SK-N-SH (cell line): ENCODE measurements around the gene TBK1. TPM values are rescaled to one million over a fixed set of nuclear protein-coding genes. Genes with fewer than 3 reads are reported as not detected.

ENCODE experiments used
- CTCF ChIA-PET: fragments of 300-600, 350-600 bp; formaldehyde crosslinking; extraction: SDS; loops from one replicate; lab custom pipeline; 2021; lab: Yijun Ruan, JAX
- POLR2A ChIA-PET: fragments of 350-600 bp; sonication (Branson Sonifier 250); formaldehyde crosslinking; extraction: SDS; loops from one replicate; lab custom pipeline; 2020; ENCODE audit warnings: antibody characterized with exemption, inconsistent platforms; lab: Yijun Ruan, JAX
- DNase-seq: peaks from one replicate; pipeline ENCODE4 v3.0.0; 2012
- H2AFZ ChIP-seq: fragments of 200-600 bp; sonication (generic); 2 replicates; pipeline ENCODE4 v1.8.1; 2016; ENCODE audit warnings: antibody characterized with exemption, mild to moderate bottlenecking, low read depth
- H3F3A ChIP-seq: fragments of 200-600 bp; sonication (generic); replicated peaks from 2 replicates; pipeline ENCODE3; 2016; ENCODE audit warnings: antibody characterized with exemption, mild to moderate bottlenecking; ENCODE audit not compliant: insufficient read depth
- H3K27ac ChIP-seq, 2 experiments: fragments of 200-500 bp in 1 of 2; fragments of 200-600 bp in 1 of 2; sonication (Bioruptor generic) in 1 of 2; sonication (generic), shearing (Covaris generic) in 1 of 2; 2 replicates each; pipeline versions ENCODE4 v1.5.1 to v1.6.1; 2014 to 2016; ENCODE audit warnings: low read depth in 2 of 2, inconsistent platforms in 1 of 2, low read length in 1 of 2, mild to moderate bottlenecking in 1 of 2, mixed read lengths in 1 of 2
- H3K27me3 ChIP-seq: fragments of 200-600 bp; sonication (generic), shearing (Covaris generic); 2 replicates; pipeline ENCODE4 v1.6.1; 2016; ENCODE audit warnings: mixed run types; ENCODE audit not compliant: insufficient read depth
- H3K36me3 ChIP-seq, 2 experiments: fragments of 200-500 bp in 1 of 2; fragments of 200-600 bp in 1 of 2; sonication (Bioruptor generic) in 1 of 2; sonication (generic) in 1 of 2; replicated peaks in 1 of 2; 2 replicates each; pipeline versions ENCODE3 to v1.5.1; 2014 to 2016; ENCODE audit warnings: low read length in 1 of 2, mild to moderate bottlenecking in 1 of 2; ENCODE audit not compliant: insufficient read depth in 2 of 2, control insufficient read depth in 1 of 2
- H3K4me1 ChIP-seq, 2 experiments: fragments of 200-500 bp in 1 of 2; fragments of 200-600 bp in 1 of 2; sonication (Bioruptor generic) in 1 of 2; sonication (generic), shearing (Covaris generic) in 1 of 2; 2 replicates each; pipeline versions ENCODE4 v1.5.1 to v1.6.1; 2014 to 2016; ENCODE audit warnings: low read depth in 1 of 2, low read length in 1 of 2, mixed run types in 1 of 2; ENCODE audit not compliant: insufficient read depth in 2 of 2, control insufficient read depth in 1 of 2
- H3K4me2 ChIP-seq: fragments of 200-600 bp; sonication (generic), shearing (Covaris generic); 2 replicates; pipeline ENCODE4 v1.6.1; 2017; ENCODE audit warnings: mixed run types
- H3K4me3 ChIP-seq, 2 experiments: fragments of 200-500 bp in 1 of 2; fragments of 200-600 bp in 1 of 2; sonication (Bioruptor generic) in 1 of 2; sonication (generic), shearing (Covaris generic) in 1 of 2; 2 replicates each; pipeline versions ENCODE4 v1.5.1 to v1.8.1; 2014 to 2016; ENCODE audit warnings: low read depth in 2 of 2, inconsistent platforms in 1 of 2, low read length in 1 of 2, mild to moderate bottlenecking in 1 of 2, mixed read lengths in 1 of 2, moderate library complexity in 1 of 2
- H3K79me2 ChIP-seq: fragments of 200-600 bp; sonication (generic); 2 replicates; pipeline ENCODE4 v1.8.1; 2017; ENCODE audit warnings: mild to moderate bottlenecking; ENCODE audit not compliant: insufficient read depth
- H3K9ac ChIP-seq: fragments of 200-600 bp; sonication (generic); 2 replicates; pipeline ENCODE4 v1.6.1; 2017; ENCODE audit warnings: mixed run types
- H3K9me2 ChIP-seq: fragments of 200-600 bp; sonication (generic); 2 replicates; pipeline ENCODE4 v1.6.1; 2017; ENCODE audit warnings: mixed run types
- H3K9me3 ChIP-seq: fragments of 200-600 bp; sonication (generic); 2 replicates; pipeline ENCODE4 v1.6.1; 2017; ENCODE audit warnings: mixed run types, mild to moderate bottlenecking, moderate library complexity
- H4K20me1 ChIP-seq: fragments of 200-600 bp; sonication (generic); 2 replicates; pipeline ENCODE4 v1.6.1; 2017; ENCODE audit warnings: mild to moderate bottlenecking, mixed run types; ENCODE audit not compliant: insufficient read depth
- CHD2 ChIP-seq: fragments of 150-350 bp; IDR thresholded peaks from 2 replicates; pipeline ENCODE4 v1.6.1; 2018; ENCODE audit warnings: low read length; ENCODE audit not compliant: partially characterized antibody
- EZH2phosphoT487 ChIP-seq: fragments of 200-600 bp; sonication (generic); IDR thresholded peaks from 2 replicates; pipeline ENCODE4 v1.6.1; 2017; ENCODE audit warnings: low read depth, mixed run types, mild to moderate bottlenecking, antibody characterized with exemption, moderate library complexity, borderline replicate concordance
- GABPA ChIP-seq: IDR thresholded peaks from 2 replicates; pipeline ENCODE4 v1.4.0; 2012; ENCODE audit warnings: low read depth, mild to moderate bottlenecking
- MXI1 ChIP-seq: IDR thresholded peaks from 2 replicates; pipeline ENCODE4 v1.6.1; 2012; ENCODE audit warnings: mild to moderate bottlenecking, low read depth, low read length, improper control_type of control experiment
- RAD21 ChIP-seq: IDR thresholded peaks from 2 replicates; pipeline ENCODE4 v1.6.1; 2012; ENCODE audit warnings: mild to moderate bottlenecking, low read length
- RCOR1 ChIP-seq: fragments of 150-350 bp; IDR thresholded peaks from 2 replicates; pipeline ENCODE4 v1.6.1; 2017; ENCODE audit warnings: antibody characterized with exemption, low read length
- RFX5 ChIP-seq: IDR thresholded peaks from 2 replicates; pipeline ENCODE4 v1.6.1; 2012; ENCODE audit warnings: mild to moderate bottlenecking, improper control_type of control experiment, low read length
- SIN3A ChIP-seq: IDR thresholded peaks from 2 replicates; pipeline ENCODE4 v1.6.1; 2012; ENCODE audit warnings: low read depth, mild to moderate bottlenecking, low read length, moderate library complexity, borderline replicate concordance
- SMC3 ChIP-seq: IDR thresholded peaks from 2 replicates; pipeline ENCODE4 v1.6.1; 2012; ENCODE audit warnings: low read depth, low read length, improper control_type of control experiment
- TAF1 ChIP-seq: IDR thresholded peaks from 2 replicates; pipeline ENCODE4 v1.6.1; 2012; ENCODE audit warnings: low read depth, mild to moderate bottlenecking, low read length, moderate library complexity, borderline replicate concordance
- YY1 ChIP-seq: IDR thresholded peaks from 2 replicates; pipeline ENCODE4 v1.4.0; 2012; ENCODE audit warnings: low read depth, mild to moderate bottlenecking
- WGBS: methylation state at CpG from one replicate; pipeline ENCODE4 v1.1.6; 2017; ENCODE audit warnings: low lambda C conversion rate; 5-methylcytosine and 5-hydroxymethylcytosine counted together
- polyA plus RNA-seq, 3 experiments: library from polyadenylated mRNA; depleted of rRNA; stranded (reverse); fragments of >200 nt; gene quantifications; 2 replicates each; pipeline ENCODE4 v1.2.3, GENCODE V29; 2012
- TF ChIP-seq, protein P1 (sequence below): fragments of 150-350 bp; IDR thresholded peaks from 2 replicates; pipeline ENCODE4 v1.6.1; 2016; ENCODE audit warnings: mild to moderate bottlenecking, low read depth, low read length
- TF ChIP-seq, protein P2 (sequence below): IDR thresholded peaks from 2 replicates; pipeline ENCODE4; 2012
- TF ChIP-seq, protein P3 (sequence below): IDR thresholded peaks from 2 replicates; pipeline ENCODE4 v1.6.1; 2012; ENCODE audit warnings: mild to moderate bottlenecking, low read depth, low read length, moderate library complexity
- TF ChIP-seq, protein P4 (sequence below): fragments of 150-350 bp; IDR thresholded peaks from 2 replicates; pipeline ENCODE4 v1.6.1; 2017; ENCODE audit warnings: antibody characterized with exemption, low read length, low read depth, borderline replicate concordance

The TBK1 gene
- polyA plus RNA-seq, 1 of the 3 experiments (the other 2 are of a cell fraction) = 8.2 TPM

DNA sequence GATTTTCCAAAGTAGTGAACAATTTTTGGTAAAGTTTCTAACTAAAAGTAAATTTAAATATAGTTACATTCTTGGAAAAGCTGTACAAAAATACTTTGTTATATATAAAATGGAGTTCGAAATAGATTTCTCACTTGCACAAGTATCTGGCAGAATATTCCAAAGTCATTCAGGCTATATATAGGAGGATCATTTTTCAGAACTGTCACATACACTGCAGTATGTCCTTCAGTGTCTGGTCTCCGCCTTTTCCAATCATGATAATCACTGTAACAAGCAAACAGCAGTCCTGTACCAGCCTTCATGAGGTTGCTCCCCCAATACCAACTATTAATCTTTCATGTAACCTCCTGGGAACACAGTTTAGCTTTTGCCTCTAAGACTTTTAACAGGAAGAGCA lies 18.6 kb downstream of the TBK1 start:
- H2AFZ ChIP-seq = no peak overlapping the region
- no peaks in the 10 kb centered on the region for H4K20me1 ChIP-seq
- H3K9me2 ChIP-seq = no peaks in the 10 kb centered on the region
- H3K36me3 ChIP-seq = peaks cover 73 to 79% of the 10 kb centered on the region in 2 experiments
- H3F3A ChIP-seq = no peaks in the 10 kb centered on the region
- TF ChIP-seq SMC3 (no peak), SIN3A (no peak), RFX5 (no peak), MXI1 (no peak), GABPA (no peak), EZH2phosphoT487 (no peak), YY1 (no peak), RAD21 (no peak), TAF1 (no peak), RCOR1 (no peak), CHD2 (no peak)
- TF ChIP-seq, protein P1, sequence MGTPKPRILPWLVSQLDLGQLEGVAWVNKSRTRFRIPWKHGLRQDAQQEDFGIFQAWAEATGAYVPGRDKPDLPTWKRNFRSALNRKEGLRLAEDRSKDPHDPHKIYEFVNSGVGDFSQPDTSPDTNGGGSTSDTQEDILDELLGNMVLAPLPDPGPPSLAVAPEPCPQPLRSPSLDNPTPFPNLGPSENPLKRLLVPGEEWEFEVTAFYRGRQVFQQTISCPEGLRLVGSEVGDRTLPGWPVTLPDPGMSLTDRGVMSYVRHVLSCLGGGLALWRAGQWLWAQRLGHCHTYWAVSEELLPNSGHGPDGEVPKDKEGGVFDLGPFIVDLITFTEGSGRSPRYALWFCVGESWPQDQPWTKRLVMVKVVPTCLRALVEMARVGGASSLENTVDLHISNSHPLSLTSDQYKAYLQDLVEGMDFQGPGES = no peak
- TF ChIP-seq, protein P2, sequence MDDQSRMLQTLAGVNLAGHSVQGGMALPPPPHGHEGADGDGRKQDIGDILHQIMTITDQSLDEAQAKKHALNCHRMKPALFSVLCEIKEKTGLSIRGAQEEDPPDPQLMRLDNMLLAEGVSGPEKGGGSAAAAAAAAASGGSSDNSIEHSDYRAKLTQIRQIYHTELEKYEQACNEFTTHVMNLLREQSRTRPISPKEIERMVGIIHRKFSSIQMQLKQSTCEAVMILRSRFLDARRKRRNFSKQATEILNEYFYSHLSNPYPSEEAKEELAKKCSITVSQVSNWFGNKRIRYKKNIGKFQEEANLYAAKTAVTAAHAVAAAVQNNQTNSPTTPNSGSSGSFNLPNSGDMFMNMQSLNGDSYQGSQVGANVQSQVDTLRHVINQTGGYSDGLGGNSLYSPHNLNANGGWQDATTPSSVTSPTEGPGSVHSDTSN = no peak
- TF ChIP-seq, protein P3, sequence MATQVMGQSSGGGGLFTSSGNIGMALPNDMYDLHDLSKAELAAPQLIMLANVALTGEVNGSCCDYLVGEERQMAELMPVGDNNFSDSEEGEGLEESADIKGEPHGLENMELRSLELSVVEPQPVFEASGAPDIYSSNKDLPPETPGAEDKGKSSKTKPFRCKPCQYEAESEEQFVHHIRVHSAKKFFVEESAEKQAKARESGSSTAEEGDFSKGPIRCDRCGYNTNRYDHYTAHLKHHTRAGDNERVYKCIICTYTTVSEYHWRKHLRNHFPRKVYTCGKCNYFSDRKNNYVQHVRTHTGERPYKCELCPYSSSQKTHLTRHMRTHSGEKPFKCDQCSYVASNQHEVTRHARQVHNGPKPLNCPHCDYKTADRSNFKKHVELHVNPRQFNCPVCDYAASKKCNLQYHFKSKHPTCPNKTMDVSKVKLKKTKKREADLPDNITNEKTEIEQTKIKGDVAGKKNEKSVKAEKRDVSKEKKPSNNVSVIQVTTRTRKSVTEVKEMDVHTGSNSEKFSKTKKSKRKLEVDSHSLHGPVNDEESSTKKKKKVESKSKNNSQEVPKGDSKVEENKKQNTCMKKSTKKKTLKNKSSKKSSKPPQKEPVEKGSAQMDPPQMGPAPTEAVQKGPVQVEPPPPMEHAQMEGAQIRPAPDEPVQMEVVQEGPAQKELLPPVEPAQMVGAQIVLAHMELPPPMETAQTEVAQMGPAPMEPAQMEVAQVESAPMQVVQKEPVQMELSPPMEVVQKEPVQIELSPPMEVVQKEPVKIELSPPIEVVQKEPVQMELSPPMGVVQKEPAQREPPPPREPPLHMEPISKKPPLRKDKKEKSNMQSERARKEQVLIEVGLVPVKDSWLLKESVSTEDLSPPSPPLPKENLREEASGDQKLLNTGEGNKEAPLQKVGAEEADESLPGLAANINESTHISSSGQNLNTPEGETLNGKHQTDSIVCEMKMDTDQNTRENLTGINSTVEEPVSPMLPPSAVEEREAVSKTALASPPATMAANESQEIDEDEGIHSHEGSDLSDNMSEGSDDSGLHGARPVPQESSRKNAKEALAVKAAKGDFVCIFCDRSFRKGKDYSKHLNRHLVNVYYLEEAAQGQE = no peak
- TF ChIP-seq, protein P4, sequence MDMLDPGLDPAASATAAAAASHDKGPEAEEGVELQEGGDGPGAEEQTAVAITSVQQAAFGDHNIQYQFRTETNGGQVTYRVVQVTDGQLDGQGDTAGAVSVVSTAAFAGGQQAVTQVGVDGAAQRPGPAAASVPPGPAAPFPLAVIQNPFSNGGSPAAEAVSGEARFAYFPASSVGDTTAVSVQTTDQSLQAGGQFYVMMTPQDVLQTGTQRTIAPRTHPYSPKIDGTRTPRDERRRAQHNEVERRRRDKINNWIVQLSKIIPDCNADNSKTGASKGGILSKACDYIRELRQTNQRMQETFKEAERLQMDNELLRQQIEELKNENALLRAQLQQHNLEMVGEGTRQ = no peak
- 94% methylated on average over 2 of the region's 2 CpGs for WGBS
- no peaks in the 10 kb centered on the region for H3K9me3 ChIP-seq
- H3K4me2 ChIP-seq = no peak overlapping the region
- CTCF ChIA-PET = interaction anchor here (1.0 to 1.6 kb wide), 3 partner anchors 41 to 227 kb away, joined by 3 read pairs; no protein-coding TSS in a partner anchor
- POLR2A ChIA-PET = no interaction called here
- 0 out of 4 replicates have a peak, but pooled peaks cover 0 to 2% of the 10 kb centered on the region in 2 experiments for H3K4me1 ChIP-seq
- no peak overlapping the region for H3K27ac ChIP-seq
- H3K4me3 ChIP-seq = no peak overlapping the region
- peaks cover 32% of the 10 kb centered on the region; the same call in 1 of the 2 replicates for H3K79me2 ChIP-seq
- DNase-seq = no peak
- no peak overlapping the region for H3K9ac ChIP-seq
- H3K27me3 ChIP-seq = no peaks in the 10 kb centered on the region
